Heart left ventricle (tissue), 13 donors: Measurements from ENCODE around the gene PRKAG2.

Experiments used
- CTCF ChIP-seq, 12 donors: fragments of 200-600 bp; sonication (generic) in 4 of 12; IDR thresholded peaks; one replicate each; pipeline versions ENCODE4 v1.5.0 to v1.8.0; 2018 to 2022; ENCODE audit warnings: antibody characterized with exemption in 12 of 12, mild to moderate bottlenecking in 5 of 12
- POLR2A ChIP-seq, 2 donors: fragments of 450-650 bp; IDR thresholded peaks; one replicate each; pipeline ENCODE4 v1.6.1; 2017; ENCODE audit warnings: antibody characterized with exemption in 2 of 2, mild to moderate bottlenecking in 2 of 2, moderate library complexity in 2 of 2
- donor health status: ischemic (EF 13 %, LVEDD 7.1; RV severe dilation, severe dysfunction).
- donor health status: DM: no; HTN: yes; CAD: no.
- donor health status: DM: no; HTN: no; CAD: no.
- donor health status: ischemic (EF 25% LVEDD 6.9; RV normal size, moderate dysfunction).
- donor health status: ischemic (EF 25% LVEDD 5.7; RV mildly dilated, moderate dysfunction).
- donor health status: ischemic (EF 35%, LVEDD 5.7; RV mildly dilated, moderate dysfunction).
- donor health status: nonischemic (EF 11% LVEDD 7.7; RV severe dilation, severe dysfunction).
- donor health status: DM: yes; HTN: yes; CAD: no.
- donor health status: PGD.
- donor health status: ischemic (EF 29% LVEDD 5.4; RV normal size, mild dysfunction).
- donor health status: nonischemic (EF 23%, LVEDD 6.1; RV moderate dilation, normal function).

GRCh38 chr7:151571471-151571870 lies 305.4 kb downstream of the PRKAG2 start:
- TF ChIP-seq CTCF (IDR thresholded peaks at IDR 0.05) (no peak), POLR2A (IDR thresholded peaks at IDR 0.05) (no peak)
